HG02571 (cell line): ENCODE data around the gene UBE2F.
"Not testable (repeated sequence)": the region's sequence is repeated elsewhere in the genome, so short reads cannot be mapped to it uniquely, and the experiment has no call there.

Experiments
- ATAC-seq: cut with Tn5 transposase; IDR thresholded peaks from one replicate; pipeline ENCODE4 v1.9.1; 2021; ENCODE audit warnings: mild to moderate bottlenecking, moderate library complexity; ENCODE audit not compliant: unreplicated experiment

The UBE2F gene

GRCh38 chr2:237943395-237944094, 23.3 kb upstream of the UBE2F start:
- no peak for ATAC-seq

GRCh38 chr2:237944302-237944701, 22.5 kb upstream of the UBE2F start:
- no peak for ATAC-seq

- no peak for ATAC-seq
Observed at GRCh38 chr2:237946423-237946822, 20.4 kb upstream of the UBE2F start.

- not testable (repeated sequence) for ATAC-seq
Observed at GRCh38 chr2:237951354-237951753, 15.5 kb upstream of the UBE2F start.

- ATAC-seq = no peak
Observed at GRCh38 chr2:237951878-237952277, 14.9 kb upstream of the UBE2F start.

GRCh38 chr2:237952851-237953250, 14.0 kb upstream of the UBE2F start:
- ATAC-seq = no peak

GRCh38 chr2:237955640-237956401, 11.0 kb upstream of the UBE2F start:
- ATAC-seq = no peak

GRCh38 chr2:237956402-237956736, 10.4 kb upstream of the UBE2F start:
- ATAC-seq = no peak

GRCh38 chr2:237961637-237962036, 5.2 kb upstream of the UBE2F start:
- no peak for ATAC-seq

- no peak for ATAC-seq
Observed at GRCh38 chr2:237962432-237963084, 4.3 kb upstream of the UBE2F start.

- ATAC-seq = not testable (repeated sequence)
Observed at GRCh38 chr2:237963490-237963991, 3.3 kb upstream of the UBE2F start.

- ATAC-seq = no peak
Observed at GRCh38 chr2:237964194-237964577, 2.6 kb upstream of the UBE2F start.

GRCh38 chr2:237964578-237965404, 2.0 kb upstream of the UBE2F start:
- ATAC-seq = no peak

GRCh38 chr2:237965844-237966243, 970 bp upstream of the UBE2F start:
- ATAC-seq = not testable (repeated sequence)

GRCh38 chr2:237966250-237966564, 607 bp upstream of the UBE2F start:
- peak; percentile 23 for ATAC-seq

- no peak for ATAC-seq
Observed at GRCh38 chr2:237967463-237967951, 693 bp downstream of the UBE2F start.

GRCh38 chr2:237968048-237968862, 1.4 kb downstream of the UBE2F start:
- ATAC-seq = no peak

GRCh38 chr2:237971661-237972060, 4.8 kb downstream of the UBE2F start:
- ATAC-seq = no peak

- ATAC-seq = no peak
Observed at GRCh38 chr2:237972211-237972610, 5.4 kb downstream of the UBE2F start.

- no peak for ATAC-seq
Observed at GRCh38 chr2:237972936-237973335, 6.1 kb downstream of the UBE2F start.
